Activated T-cell treated with anti-CD3 and anti-CD28 coated beads for 48 hours (primary cell): ENCODE measurements around the gene CREB5.

Experiments used
- DNase-seq: peaks from one replicate; pipeline ENCODE4 v3.0.0-alpha.2; 2020; ENCODE audit warnings: low read depth

CREB5 gene

DNA sequence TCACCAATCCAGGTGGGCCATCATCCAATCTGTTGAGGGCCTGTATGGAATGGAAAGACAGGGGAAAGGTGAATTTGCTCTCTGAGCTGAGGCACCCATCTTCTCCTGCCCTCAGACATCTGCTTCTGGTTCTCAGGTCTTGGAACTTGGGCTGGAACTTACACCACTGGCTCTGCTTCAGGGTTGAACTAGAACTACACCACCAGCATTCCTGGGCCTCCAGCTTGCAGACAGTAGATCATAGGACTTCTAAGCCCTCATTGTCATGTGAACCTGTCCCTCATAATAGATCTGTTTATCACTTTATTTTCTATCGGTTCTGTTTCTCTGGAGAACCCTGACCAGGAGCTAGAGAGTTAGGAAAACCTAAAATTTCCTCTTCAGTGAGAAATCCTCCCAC, 233.5 kb downstream of the CREB5 start:
- no peak for DNase-seq

DNA sequence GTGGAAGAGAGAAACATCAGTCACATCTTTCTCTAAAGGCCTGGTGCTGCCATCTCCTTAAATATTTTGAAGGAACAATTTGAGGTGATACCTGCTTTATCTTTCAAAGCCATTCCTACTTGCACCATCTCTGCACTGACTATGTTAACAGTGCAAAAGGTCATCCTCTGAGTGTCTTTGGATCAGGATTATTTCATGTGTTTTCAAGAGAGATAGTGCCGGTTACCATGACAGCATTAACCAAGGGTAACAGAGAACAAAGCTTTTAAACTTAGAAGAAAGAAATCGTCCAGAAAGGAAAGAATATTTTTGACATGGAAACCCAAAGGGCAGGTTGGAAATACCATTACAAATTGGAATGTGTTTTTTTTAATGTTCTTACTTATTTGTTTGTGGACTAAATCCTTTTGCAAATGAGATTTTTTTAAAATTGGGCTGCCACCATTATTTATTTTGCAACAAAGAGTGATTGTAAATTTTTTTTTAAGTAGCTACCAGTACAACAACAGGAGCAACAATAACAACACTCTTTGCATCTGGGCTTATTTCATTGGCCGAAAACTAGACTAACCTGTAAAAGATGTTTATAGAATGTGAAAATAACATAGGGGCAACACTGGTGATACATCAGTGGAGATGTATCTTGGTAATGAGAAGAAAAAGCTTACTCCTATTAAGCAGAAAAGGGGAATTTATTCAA, 234.2 kb downstream of the CREB5 start:
- DNase-seq: no peak

- no peak for DNase-seq
Measured at GRCh38 chr7:28647076-28647421, 234.7 kb downstream of the CREB5 start.

GRCh38 chr7:28649189-28649588, 236.9 kb downstream of the CREB5 start:
- DNase-seq: no peak

- no peak for DNase-seq
Measured at GRCh38 chr7:28649811-28650210, 237.5 kb downstream of the CREB5 start.

DNA sequence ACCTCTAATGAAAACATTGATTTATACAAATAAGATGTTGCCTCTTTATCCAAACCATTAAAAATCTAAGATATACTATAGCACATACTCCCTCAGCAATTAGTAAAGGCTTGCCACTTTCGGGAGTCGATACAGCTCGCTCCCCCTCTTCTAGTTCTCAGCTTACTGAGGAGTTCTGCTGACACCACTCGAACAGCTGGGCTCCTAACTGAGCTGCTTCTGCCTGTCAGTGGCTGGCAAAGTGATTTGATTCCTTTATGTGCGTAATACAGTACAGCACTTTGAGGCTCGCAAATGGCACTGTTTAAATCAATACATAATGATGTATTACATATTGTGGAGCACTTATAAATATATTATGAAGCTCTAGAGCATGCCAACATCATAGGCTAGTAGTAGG, 241.8 kb downstream of the CREB5 start:
- DNase-seq: no peak

- DNase-seq: no peak
Measured at GRCh38 chr7:28656529-28656928, 244.2 kb downstream of the CREB5 start.

- DNase-seq: no peak
Measured at GRCh38 chr7:28658381-28658780, 246.1 kb downstream of the CREB5 start.

GRCh38 chr7:28660132-28660531, 247.8 kb downstream of the CREB5 start:
- no peak for DNase-seq

- no peak for DNase-seq
Measured at GRCh38 chr7:28661826-28662595, 249.7 kb downstream of the CREB5 start.

DNA sequence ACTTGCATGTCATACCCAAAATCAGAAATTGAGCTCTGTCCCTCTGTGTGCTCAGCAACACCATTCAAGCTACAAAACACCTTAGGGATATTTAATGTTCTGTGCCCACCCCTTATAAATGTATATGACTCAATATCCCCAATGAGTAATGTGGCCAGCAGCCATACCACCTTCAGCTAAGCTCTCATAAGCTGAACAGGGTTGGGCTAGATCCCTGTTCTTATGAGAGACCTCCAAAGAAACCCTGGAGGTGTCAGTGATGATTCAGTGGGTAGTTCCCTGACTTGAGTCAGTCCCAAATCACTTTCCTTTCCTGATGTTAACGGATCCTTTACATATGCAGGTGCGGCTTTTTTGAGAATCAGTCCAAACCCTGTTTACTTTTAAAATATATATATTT, 253.8 kb downstream of the CREB5 start:
- no peak for DNase-seq

DNA sequence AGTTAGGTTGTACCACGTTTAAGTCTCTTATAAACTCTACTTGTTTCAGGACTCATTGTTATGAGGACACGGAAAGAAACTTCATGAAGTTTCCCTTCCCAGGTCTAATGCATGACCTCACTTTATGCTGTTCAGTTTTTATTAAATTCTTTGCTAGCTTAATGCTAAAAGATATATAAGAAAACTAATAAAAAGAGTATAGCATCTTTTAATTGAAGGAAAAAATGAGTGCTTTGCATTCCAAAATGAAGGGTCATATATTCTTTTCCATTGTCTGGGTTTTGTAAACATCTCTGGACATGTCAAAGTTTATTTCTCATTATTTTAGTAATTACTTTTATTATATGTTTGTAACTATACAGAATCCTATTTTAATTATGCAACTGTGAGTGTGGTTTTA, 255.8 kb downstream of the CREB5 start:
- DNase-seq: no peak

- DNase-seq: no peak
Measured at GRCh38 chr7:28669330-28669729, 257.0 kb downstream of the CREB5 start.

DNA sequence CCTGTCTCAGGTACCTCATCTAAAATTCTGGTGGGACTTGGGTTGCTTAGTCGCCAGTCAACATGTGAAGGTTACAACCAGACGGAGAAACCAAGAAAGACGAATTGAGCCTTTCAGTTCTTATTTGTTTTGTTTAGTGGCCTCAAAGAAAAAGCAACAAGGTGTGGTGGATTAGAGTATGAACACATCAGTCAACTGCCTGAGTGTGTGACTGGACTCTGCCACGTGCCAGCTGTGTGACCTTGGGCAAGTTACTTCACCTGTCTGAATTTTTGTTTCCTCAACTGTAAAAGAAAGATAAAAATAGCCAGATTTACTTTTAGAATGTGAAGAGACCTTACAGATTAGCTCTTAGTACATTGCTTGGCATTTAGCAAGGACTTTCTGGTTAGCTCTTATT, 259.2 kb downstream of the CREB5 start:
- DNase-seq: no peak

- DNase-seq: no peak
Measured at GRCh38 chr7:28672397-28672797, 260.1 kb downstream of the CREB5 start.

- no peak for DNase-seq
Measured at GRCh38 chr7:28674359-28674782, 262.1 kb downstream of the CREB5 start.

- no peak for DNase-seq
Measured at GRCh38 chr7:28675429-28675828, 263.1 kb downstream of the CREB5 start.

- no peak for DNase-seq
Measured at GRCh38 chr7:28677668-28678067, 265.4 kb downstream of the CREB5 start.

DNA sequence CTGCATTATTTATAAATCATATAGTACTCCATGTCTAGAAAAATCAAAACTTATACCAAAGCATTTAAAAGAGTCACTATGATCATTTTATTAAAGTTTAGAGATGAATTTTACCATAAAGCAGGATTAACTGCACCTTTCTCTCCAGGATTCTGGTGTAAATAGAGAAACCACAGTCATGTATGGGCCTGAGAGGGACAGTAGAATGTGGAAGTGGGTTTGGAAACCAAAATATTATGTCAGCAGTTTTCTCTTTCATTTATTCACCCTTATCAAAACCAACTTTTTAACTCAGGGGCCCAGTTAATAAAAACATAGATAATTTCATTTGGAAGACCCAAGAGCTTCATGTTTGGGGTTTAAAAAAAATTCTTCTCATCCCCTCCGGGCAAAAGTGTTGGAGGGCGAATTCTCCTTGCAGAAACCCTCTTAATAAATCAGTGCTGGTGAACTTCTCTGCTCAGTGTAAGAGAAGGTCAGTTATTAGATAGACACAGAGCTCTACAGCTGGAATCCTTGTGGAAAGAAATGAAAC, 266.2 kb downstream of the CREB5 start:
- DNase-seq: no peak

DNA sequence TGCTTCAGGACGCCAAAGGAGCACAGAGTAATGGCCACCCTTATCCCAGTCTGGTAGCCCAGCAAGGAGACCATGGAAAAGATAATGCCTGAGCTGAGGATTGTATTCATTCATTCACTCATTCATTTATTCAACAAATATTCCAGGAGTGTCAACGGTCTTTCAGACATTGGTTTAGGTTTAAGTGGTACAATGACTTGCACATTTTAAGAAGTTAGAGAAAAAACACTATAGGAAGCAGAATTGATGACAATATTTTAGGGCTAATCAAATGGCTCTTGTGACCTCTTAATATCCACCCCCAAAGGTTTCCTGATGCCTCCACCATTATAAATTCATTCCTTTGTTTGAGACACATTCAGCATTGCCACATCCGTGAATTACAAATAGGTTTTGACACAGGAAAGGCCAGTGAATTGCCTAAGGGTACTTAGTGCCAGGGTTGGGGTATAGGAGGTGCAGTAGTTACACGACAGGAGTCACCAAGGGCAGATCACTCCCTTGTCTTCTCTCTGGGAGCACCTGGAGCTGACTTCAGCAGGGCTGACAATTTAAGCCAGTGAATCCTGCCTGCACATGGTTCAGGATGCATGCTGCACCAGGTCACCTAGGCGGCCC, 269.5 kb downstream of the CREB5 start:
- DNase-seq: no peak

GRCh38 chr7:28682801-28683200, 270.5 kb downstream of the CREB5 start:
- no peak for DNase-seq

- no peak for DNase-seq
Measured at GRCh38 chr7:28684650-28685241, 272.4 kb downstream of the CREB5 start.

DNA sequence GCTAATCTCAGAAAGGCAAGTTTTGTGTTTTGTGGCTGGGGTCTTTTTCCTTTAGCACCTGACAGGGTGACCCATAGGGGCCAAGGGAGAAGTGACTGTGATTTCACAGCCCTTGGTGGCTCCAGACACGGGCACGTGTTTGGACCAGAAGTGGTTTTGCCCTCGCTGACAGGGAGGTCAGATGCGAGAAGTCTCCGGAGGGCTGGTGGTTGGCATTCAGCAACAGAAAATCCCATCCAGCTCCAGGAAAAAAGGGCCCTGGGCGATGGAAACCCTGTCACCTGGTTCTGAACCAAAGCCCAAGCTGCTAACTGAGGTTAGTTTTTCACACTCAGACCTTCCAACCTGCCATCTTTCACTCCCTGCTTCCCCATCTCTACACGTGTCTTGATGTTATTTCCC, 272.9 kb downstream of the CREB5 start:
- no peak for DNase-seq
